ENCODE results near the gene MCF2L. TPM values are rescaled to one million over a fixed set of nuclear protein-coding genes. Genes with fewer than 3 reads are reported as not detected.

Gene MCF2L
- total RNA-seq, 2 experiments from 2014 or later: 2.8 to 16.4 TPM

DNA sequence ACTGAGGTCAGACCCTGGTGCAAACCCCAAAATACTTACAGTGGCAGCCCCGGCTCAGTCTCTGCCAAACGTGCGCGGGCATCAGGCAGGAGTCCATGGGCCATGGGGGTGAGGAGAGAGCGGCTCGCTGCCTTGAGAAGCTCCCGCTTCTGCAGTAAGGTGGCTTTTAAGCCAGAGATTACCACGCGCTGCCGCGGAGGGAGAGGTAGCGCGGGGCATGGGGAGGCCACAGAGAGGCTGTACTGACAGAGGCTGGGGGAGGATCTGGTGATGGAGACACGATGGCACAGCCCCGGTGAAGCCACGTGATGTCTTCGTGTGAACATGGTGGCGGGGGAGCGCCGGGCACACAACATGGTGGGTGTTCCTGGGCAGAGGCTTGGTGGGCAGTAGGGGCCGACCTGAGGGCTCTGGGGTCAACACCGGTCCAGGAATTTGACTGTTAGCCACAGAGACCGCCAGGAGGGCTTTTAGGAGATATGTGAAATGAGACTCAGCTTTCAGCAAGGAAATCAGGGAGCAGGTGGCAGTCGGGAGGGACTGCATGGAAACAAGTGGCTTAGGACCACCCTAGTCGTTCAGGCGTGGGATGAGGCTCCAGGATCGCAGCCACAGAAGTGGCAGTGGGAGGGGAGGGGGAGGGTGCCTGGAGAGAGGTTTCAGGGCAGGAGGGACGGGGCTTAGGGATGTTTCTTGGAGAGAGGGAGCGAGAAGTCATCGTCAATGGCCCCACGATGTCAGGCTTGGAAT is 24.1 kb downstream of the MCF2L start:
- no peak for DNase-seq (ENCODE audit: low spot score)
- ChIA-PET POLR2A (no interaction called here), CTCF (ENCODE audit: unreplicated experiment) (no interaction called here)
- no TSS peak for BruUV-seq (replicated peaks)
- H3K27ac ChIP-seq (ENCODE audit: low read depth, low read length, poor library complexity, severe bottlenecking): no peak overlapping the region
- H3K9me3 ChIP-seq (ENCODE audit: low read length): no peaks in the 10 kb centered on the region
- no peak overlapping the region for H3K4me3 ChIP-seq (ENCODE audit: low read depth, low read length, poor library complexity, severe bottlenecking)
- intact Hi-C loops (cut with micrococcal nuclease; ENCODE audit: unreplicated experiment): no loop called here
- H2AFZ ChIP-seq (ENCODE audit: low read length): no peak overlapping the region
- H3K4me2 ChIP-seq (ENCODE audit: low read length): no peak overlapping the region
- H4K20me1 ChIP-seq (ENCODE audit: insufficient read depth, low read length): no peaks in the 10 kb centered on the region
- no peaks in the 10 kb centered on the region for H3K4me1 ChIP-seq (ENCODE audit: insufficient read depth, low read length, poor library complexity, severe bottlenecking)
- no peaks in the 10 kb centered on the region for H3K36me3 ChIP-seq (ENCODE audit: insufficient read depth, low read length)
- no peak for TF ChIP-seq EZH2phosphoT487 (IDR thresholded peaks at IDR 0.05; ENCODE audit: borderline replicate concordance, low read depth, low read length)
- TF ChIP-seq CTCF (conservative IDR thresholded peaks at IDR 0.05; ENCODE audit: low read length): no peak
- no peaks in the 10 kb centered on the region for H3K9me2 ChIP-seq (ENCODE audit: insufficient read depth, low read length)
- no peaks in the 10 kb centered on the region for H3K79me2 ChIP-seq (ENCODE audit: insufficient read depth, low read depth, low read length)

DNA sequence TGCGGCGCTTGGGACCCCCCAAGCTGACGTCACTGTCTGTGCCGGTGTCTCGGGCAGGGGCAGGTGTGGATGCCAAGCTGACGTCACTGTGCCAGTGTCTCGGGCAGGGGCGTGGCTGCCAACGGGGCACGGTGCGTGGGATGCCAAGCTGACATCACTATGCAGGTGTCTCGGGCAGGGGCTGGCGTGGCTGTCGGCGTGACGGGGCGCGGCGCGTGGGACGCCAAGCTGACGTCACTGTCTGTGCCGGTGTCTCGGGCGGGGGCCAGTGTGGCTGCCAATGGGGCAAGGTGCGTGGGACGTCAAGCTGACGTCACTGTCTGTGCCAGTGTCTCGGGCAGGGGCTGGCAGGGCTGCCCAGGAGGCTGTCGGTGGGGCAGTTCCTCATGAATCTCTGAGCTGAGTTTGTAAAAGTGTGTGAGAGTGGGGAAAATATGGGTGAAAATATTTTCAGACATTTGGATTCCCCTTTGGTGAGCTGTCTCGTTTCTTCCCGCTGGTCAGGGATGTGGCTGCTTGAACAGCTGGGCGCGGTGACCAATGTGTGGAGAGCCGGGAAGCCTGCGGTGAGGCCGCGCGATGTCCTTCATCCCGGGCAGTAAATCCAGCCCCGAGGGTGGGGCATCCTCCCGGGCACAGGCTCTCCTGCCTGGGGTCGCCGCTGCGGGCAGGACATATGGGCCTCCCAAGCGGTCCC is 25.2 kb downstream of the MCF2L start:
- Histone ChIP-seq H2AFZ (ENCODE audit: low read length) (no peak overlapping the region), H3K9me3 (ENCODE audit: low read length) (no peaks in the 10 kb centered on the region), H3K36me3 (ENCODE audit: insufficient read depth, low read length) (no peaks in the 10 kb centered on the region), H3K4me3 (ENCODE audit: low read depth, low read length, poor library complexity, severe bottlenecking) (no peak overlapping the region), H3K9me2 (ENCODE audit: insufficient read depth, low read length) (no peaks in the 10 kb centered on the region), H3K79me2 (ENCODE audit: insufficient read depth, low read depth, low read length) (no peaks in the 10 kb centered on the region), H3K4me2 (ENCODE audit: low read length) (no peak overlapping the region), H3K27ac (ENCODE audit: low read depth, low read length, poor library complexity, severe bottlenecking) (no peak overlapping the region), H3K4me1 (ENCODE audit: insufficient read depth, low read length, poor library complexity, severe bottlenecking) (no peaks in the 10 kb centered on the region), H4K20me1 (ENCODE audit: insufficient read depth, low read length) (no peaks in the 10 kb centered on the region)
- no peak for DNase-seq (ENCODE audit: low spot score)
- intact Hi-C loops (cut with micrococcal nuclease; ENCODE audit: unreplicated experiment): no loop called here
- no TSS peak for BruUV-seq (replicated peaks)
- ChIA-PET POLR2A (interaction anchor here (0.5 to 0.7 kb wide), 2 partner anchors 9 to 172 kb away, joined by 3 read pairs; no protein-coding TSS in a partner anchor), CTCF (ENCODE audit: unreplicated experiment) (no interaction called here)
- TF ChIP-seq CTCF (conservative IDR thresholded peaks at IDR 0.05; ENCODE audit: low read length) (no peak), EZH2phosphoT487 (IDR thresholded peaks at IDR 0.05; ENCODE audit: borderline replicate concordance, low read depth, low read length) (no peak)

Measured in OCI-LY7 (cell line).